GM19397 (cell line): Measurements from ENCODE around the gene WIPF1.

Experiments
- ATAC-seq: cut with Tn5 transposase; IDR thresholded peaks from one replicate; pipeline ENCODE4 v1.9.1; 2021; ENCODE audit warnings: mild to moderate bottlenecking, moderate library complexity; ENCODE audit not compliant: unreplicated experiment

The WIPF1 gene

GRCh38 chr2:174597345-174598047 lies at the start of gene WIPF1:
WIPF1 (minus strand) TSS chr2:174597804; CDS start chr2:174585573, 12,231 bp downstream.
- peak; percentile 49 for ATAC-seq

GRCh38 chr2:174645296-174645695 lies 47.7 kb upstream of the WIPF1 start:
- ATAC-seq, result no peak

GRCh38 chr2:174644406-174644805 lies 46.8 kb upstream of the WIPF1 start:
- ATAC-seq, result no peak

GRCh38 chr2:174643356-174643755 lies 45.8 kb upstream of the WIPF1 start:
- ATAC-seq, result no peak

GRCh38 chr2:174641168-174641567 lies 43.6 kb upstream of the WIPF1 start:
- no peak for ATAC-seq

- no peak for ATAC-seq
Observed at GRCh38 chr2:174636987-174637386, 39.4 kb upstream of the WIPF1 start.

GRCh38 chr2:174635776-174636404 lies 38.3 kb upstream of the WIPF1 start:
- no peak for ATAC-seq

GRCh38 chr2:174635015-174635593 lies 37.5 kb upstream of the WIPF1 start:
- no peak for ATAC-seq

- peak; percentile 65 for ATAC-seq
Observed at GRCh38 chr2:174634130-174635014, 36.8 kb upstream of the WIPF1 start.

- no peak for ATAC-seq
Observed at GRCh38 chr2:174633623-174633930, 36.0 kb upstream of the WIPF1 start.

- no peak for ATAC-seq
Observed at GRCh38 chr2:174632841-174633622, 35.4 kb upstream of the WIPF1 start.

GRCh38 chr2:174631009-174631981 lies 33.7 kb upstream of the WIPF1 start:
- ATAC-seq, result no peak

GRCh38 chr2:174630107-174630506 lies 32.5 kb upstream of the WIPF1 start:
- ATAC-seq, result no peak

- no peak for ATAC-seq
Observed at GRCh38 chr2:174629506-174629905, 31.9 kb upstream of the WIPF1 start.

- no peak for ATAC-seq
Observed at GRCh38 chr2:174628528-174629169, 31.0 kb upstream of the WIPF1 start.

- ATAC-seq, result no peak
Observed at GRCh38 chr2:174627216-174627615, 29.6 kb upstream of the WIPF1 start.

GRCh38 chr2:174624895-174625430 lies 27.4 kb upstream of the WIPF1 start:
- no peak for ATAC-seq

GRCh38 chr2:174623690-174624089 lies 26.1 kb upstream of the WIPF1 start:
- peak; percentile 51 for ATAC-seq
